Measurements from ENCODE around the gene TBC1D30. TPM values are rescaled to one million over a fixed set of nuclear protein-coding genes. Genes with fewer than 3 reads are reported as not detected.

Gene TBC1D30
- total and polyA plus RNA-seq, 5 donors from 2014 or later, result 0.07 to 0.25 (median 0.12) TPM; not detected in 2

- H3K4me1 Mint-ChIP-seq, result no peaks in the 10 kb centered on the region
- no peak overlapping the region for H3K27ac ChIP-seq (ENCODE audit: insufficient read depth, low read length, poor library complexity, severe bottlenecking)
- H3K27me3 ChIP-seq (ENCODE audit: control insufficient read depth, insufficient read depth, low read length), result peaks cover 9% of the 10 kb centered on the region
- no peaks in the 10 kb centered on the region for H3K9me3 ChIP-seq (ENCODE audit: control insufficient read depth in 2 of 2, low read length in 2 of 2)
- H3K4me3 Mint-ChIP-seq, result no peak overlapping the region
- H3K9me3 Mint-ChIP-seq, result no peaks in the 10 kb centered on the region
- ATAC-seq (ENCODE audit: low read depth in 2 of 2) (no peak), DNase-seq (no peak)
- no peaks in the 10 kb centered on the region for H3K4me1 ChIP-seq (ENCODE audit: control insufficient read depth, insufficient read depth, low read length, poor library complexity, severe bottlenecking)
- no peaks in the 10 kb centered on the region for H3K36me3 ChIP-seq (ENCODE audit: control insufficient read depth, insufficient read depth, low read length)
- no peaks in the 10 kb centered on the region for H3K36me3 Mint-ChIP-seq
- H3K27me3 Mint-ChIP-seq, result peaks cover 12% of the 10 kb centered on the region
- H3K27ac Mint-ChIP-seq, result no peak overlapping the region
- H3K4me3 ChIP-seq (ENCODE audit: low read depth, low read length), result no peak overlapping the region
Measured at GRCh38 chr12:64895526-64895925, 71.1 kb downstream of the TBC1D30 start.

GRCh38 chr12:64900540-64900939, 76.1 kb downstream of the TBC1D30 start:
- H3K36me3 ChIP-seq (ENCODE audit: control insufficient read depth, insufficient read depth, low read length), result no peaks in the 10 kb centered on the region
- Mint-ChIP-seq H3K27me3 (peaks cover 12% of the 10 kb centered on the region), H3K27ac (no peak overlapping the region), H3K4me3 (no peak overlapping the region), H3K9me3 (no peaks in the 10 kb centered on the region), H3K36me3 (no peaks in the 10 kb centered on the region), H3K4me1 (no peaks in the 10 kb centered on the region)
- H3K4me1 ChIP-seq (ENCODE audit: control insufficient read depth, insufficient read depth, low read length, poor library complexity, severe bottlenecking), result no peaks in the 10 kb centered on the region
- ATAC-seq (ENCODE audit: low read depth in 2 of 2) (no peak), DNase-seq (no peak)
- no peak overlapping the region for H3K27ac ChIP-seq (ENCODE audit: insufficient read depth, low read length, poor library complexity, severe bottlenecking)
- peaks cover 8% of the 10 kb centered on the region for H3K27me3 ChIP-seq (ENCODE audit: control insufficient read depth, insufficient read depth, low read length)
- no peaks in the 10 kb centered on the region for H3K9me3 ChIP-seq (ENCODE audit: control insufficient read depth in 2 of 2, low read length in 2 of 2)
- no peak overlapping the region for H3K4me3 ChIP-seq (ENCODE audit: low read depth, low read length)

GRCh38 chr12:64903479-64904152, 79.2 kb downstream of the TBC1D30 start:
- Mint-ChIP-seq H3K4me3 (no peak overlapping the region), H3K36me3 (no peaks in the 10 kb centered on the region), H3K4me1 (no peaks in the 10 kb centered on the region), H3K9me3 (no peaks in the 10 kb centered on the region), H3K27ac (no peak overlapping the region), H3K27me3 (peaks cover 20% of the 10 kb centered on the region)
- H3K4me3 ChIP-seq (ENCODE audit: low read depth, low read length), result no peak overlapping the region
- ATAC-seq (ENCODE audit: low read depth in 2 of 2), result no peak
- no peak for DNase-seq
- no peak overlapping the region for H3K27ac ChIP-seq (ENCODE audit: insufficient read depth, low read length, poor library complexity, severe bottlenecking)
- H3K4me1 ChIP-seq (ENCODE audit: control insufficient read depth, insufficient read depth, low read length, poor library complexity, severe bottlenecking), result no peaks in the 10 kb centered on the region
- peaks cover 7% of the 10 kb centered on the region for H3K27me3 ChIP-seq (ENCODE audit: control insufficient read depth, insufficient read depth, low read length)
- no peaks in the 10 kb centered on the region for H3K9me3 ChIP-seq (ENCODE audit: control insufficient read depth in 2 of 2, low read length in 2 of 2)
- H3K36me3 ChIP-seq (ENCODE audit: control insufficient read depth, insufficient read depth, low read length), result no peaks in the 10 kb centered on the region

- H3K4me1 ChIP-seq (ENCODE audit: control insufficient read depth, insufficient read depth, low read length, poor library complexity, severe bottlenecking), result no peaks in the 10 kb centered on the region
- Mint-ChIP-seq H3K4me3 (no peak overlapping the region), H3K27ac (no peak overlapping the region)
Measured at GRCh38 chr12:64907097-64907496, 82.7 kb downstream of the TBC1D30 start.

GRCh38 chr12:64909124-64909523, 84.7 kb downstream of the TBC1D30 start:
- Mint-ChIP-seq H3K36me3 (no peaks in the 10 kb centered on the region), H3K9me3 (no peaks in the 10 kb centered on the region), H3K4me3 (no peak overlapping the region), H3K27ac (no peak overlapping the region), H3K4me1 (no peaks in the 10 kb centered on the region), H3K27me3 (peaks cover 35% of the 10 kb centered on the region)
- ATAC-seq (ENCODE audit: low read depth in 2 of 2) (no peak), DNase-seq (no peak)
- Histone ChIP-seq H3K4me1 (ENCODE audit: control insufficient read depth, insufficient read depth, low read length, poor library complexity, severe bottlenecking) (no peaks in the 10 kb centered on the region), H3K4me3 (ENCODE audit: low read depth, low read length) (no peak overlapping the region), H3K36me3 (ENCODE audit: control insufficient read depth, insufficient read depth, low read length) (no peaks in the 10 kb centered on the region), H3K27ac (ENCODE audit: insufficient read depth, low read length, poor library complexity, severe bottlenecking) (no peak overlapping the region), H3K9me3 (ENCODE audit: control insufficient read depth in 2 of 2, low read length in 2 of 2) (no peaks in the 10 kb centered on the region), H3K27me3 (ENCODE audit: control insufficient read depth, insufficient read depth, low read length) (peaks cover 8% of the 10 kb centered on the region)

More at GRCh38 chr12:64907097-64907496, 82.7 kb downstream of the TBC1D30 start:
- Mint-ChIP-seq H3K4me1 (no peaks in the 10 kb centered on the region), H3K36me3 (no peaks in the 10 kb centered on the region), H3K9me3 (no peaks in the 10 kb centered on the region), H3K27me3 (peaks cover 39% of the 10 kb centered on the region)
- no peak for ATAC-seq (ENCODE audit: low read depth in 2 of 2)
- Histone ChIP-seq H3K4me3 (ENCODE audit: low read depth, low read length) (no peak overlapping the region), H3K27me3 (ENCODE audit: control insufficient read depth, insufficient read depth, low read length) (peaks cover 10% of the 10 kb centered on the region), H3K27ac (ENCODE audit: insufficient read depth, low read length, poor library complexity, severe bottlenecking) (no peak overlapping the region), H3K36me3 (ENCODE audit: control insufficient read depth, insufficient read depth, low read length) (no peaks in the 10 kb centered on the region), H3K9me3 (ENCODE audit: control insufficient read depth in 2 of 2, low read length in 2 of 2) (no peaks in the 10 kb centered on the region)
- no peak for DNase-seq

GRCh38 chr12:64911081-64911480, 86.6 kb downstream of the TBC1D30 start:
- Histone ChIP-seq H3K27ac (ENCODE audit: insufficient read depth, low read length, poor library complexity, severe bottlenecking) (no peak overlapping the region), H3K9me3 (ENCODE audit: control insufficient read depth in 2 of 2, low read length in 2 of 2) (no peaks in the 10 kb centered on the region), H3K27me3 (ENCODE audit: control insufficient read depth, insufficient read depth, low read length) (peaks cover 12% of the 10 kb centered on the region), H3K36me3 (ENCODE audit: control insufficient read depth, insufficient read depth, low read length) (no peaks in the 10 kb centered on the region), H3K4me3 (ENCODE audit: low read depth, low read length) (no peak overlapping the region), H3K4me1 (ENCODE audit: control insufficient read depth, insufficient read depth, low read length, poor library complexity, severe bottlenecking) (no peaks in the 10 kb centered on the region)
- Mint-ChIP-seq H3K36me3 (no peaks in the 10 kb centered on the region), H3K4me3 (no peak overlapping the region), H3K27ac (no peak overlapping the region), H3K9me3 (no peaks in the 10 kb centered on the region), H3K27me3 (peaks cover 22% of the 10 kb centered on the region), H3K4me1 (no peaks in the 10 kb centered on the region)
- DNase-seq (no peak), ATAC-seq (ENCODE audit: low read depth in 2 of 2) (no peak)

- Mint-ChIP-seq H3K27me3 (peaks cover 29% of the 10 kb centered on the region), H3K4me3 (no peak overlapping the region), H3K27ac (no peak overlapping the region), H3K36me3 (no peaks in the 10 kb centered on the region), H3K9me3 (no peaks in the 10 kb centered on the region), H3K4me1 (no peaks in the 10 kb centered on the region)
- Histone ChIP-seq H3K4me1 (ENCODE audit: control insufficient read depth, insufficient read depth, low read length, poor library complexity, severe bottlenecking) (no peaks in the 10 kb centered on the region), H3K27ac (ENCODE audit: insufficient read depth, low read length, poor library complexity, severe bottlenecking) (no peak overlapping the region), H3K27me3 (ENCODE audit: control insufficient read depth, insufficient read depth, low read length) (peaks cover 12% of the 10 kb centered on the region), H3K4me3 (ENCODE audit: low read depth, low read length) (no peak overlapping the region), H3K36me3 (ENCODE audit: control insufficient read depth, insufficient read depth, low read length) (no peaks in the 10 kb centered on the region), H3K9me3 (ENCODE audit: control insufficient read depth in 2 of 2, low read length in 2 of 2) (no peaks in the 10 kb centered on the region)
- no peak for ATAC-seq (ENCODE audit: low read depth in 2 of 2)
- DNase-seq, result no peak
Measured at GRCh38 chr12:64911912-64912311, 87.5 kb downstream of the TBC1D30 start.

- H3K27me3 Mint-ChIP-seq, result peaks cover 29% of the 10 kb centered on the region
Measured at GRCh38 chr12:64912516-64913255, 88.2 kb downstream of the TBC1D30 start.

More at GRCh38 chr12:64912516-64913255, 88.2 kb downstream of the TBC1D30 start:
- H3K9me3 Mint-ChIP-seq, result no peaks in the 10 kb centered on the region
- H3K4me3 Mint-ChIP-seq, result no peak overlapping the region
- Histone ChIP-seq H3K4me1 (ENCODE audit: control insufficient read depth, insufficient read depth, low read length, poor library complexity, severe bottlenecking) (no peaks in the 10 kb centered on the region), H3K9me3 (ENCODE audit: control insufficient read depth in 2 of 2, low read length in 2 of 2) (no peaks in the 10 kb centered on the region), H3K27me3 (ENCODE audit: control insufficient read depth, insufficient read depth, low read length) (peaks cover 12% of the 10 kb centered on the region), H3K4me3 (ENCODE audit: low read depth, low read length) (no peak overlapping the region), H3K27ac (ENCODE audit: insufficient read depth, low read length, poor library complexity, severe bottlenecking) (no peak overlapping the region), H3K36me3 (ENCODE audit: control insufficient read depth, insufficient read depth, low read length) (no peaks in the 10 kb centered on the region)
- H3K4me1 Mint-ChIP-seq, result no peaks in the 10 kb centered on the region
- DNase-seq, result no peak
- no peaks in the 10 kb centered on the region for H3K36me3 Mint-ChIP-seq
- H3K27ac Mint-ChIP-seq, result no peak overlapping the region
- ATAC-seq (ENCODE audit: low read depth in 2 of 2), result no peak
